Effector memory CD4-positive, alpha-beta T cell (primary cell): ENCODE measurements around the gene GZF1.

Experiments used
- DNase-seq, 3 donors: peaks; one replicate each; pipeline ENCODE4 v3.0.0-alpha.2; 2020
- H3K27ac ChIP-seq: 2 replicates; pipeline ENCODE4 v1.7.0; 2013; ENCODE audit warnings: mild to moderate bottlenecking, low read length, moderate library complexity; ENCODE audit not compliant: insufficient read depth, poor library complexity, severe bottlenecking
- H3K27me3 ChIP-seq: replicated peaks from 2 replicates; pipeline ENCODE4 v1.7.0; 2013; ENCODE audit warnings: mild to moderate bottlenecking, low read length; ENCODE audit not compliant: insufficient read depth, control insufficient read depth, poor library complexity, severe bottlenecking
- H3K36me3 ChIP-seq: 2 replicates; pipeline ENCODE4 v1.7.0; 2013; ENCODE audit warnings: mild to moderate bottlenecking, low read length, moderate library complexity; ENCODE audit not compliant: control insufficient read depth, insufficient read depth
- H3K4me1 ChIP-seq: 2 replicates; pipeline ENCODE4 v1.7.0; 2013; ENCODE audit warnings: low read length, mild to moderate bottlenecking; ENCODE audit not compliant: control insufficient read depth, insufficient read depth, poor library complexity, severe bottlenecking
- H3K4me3 ChIP-seq: 2 replicates; pipeline ENCODE4 v1.7.0; 2013; ENCODE audit warnings: low read length, low read depth, mild to moderate bottlenecking; ENCODE audit not compliant: insufficient read depth, poor library complexity, severe bottlenecking
- H3K9me3 ChIP-seq: 2 replicates; pipeline ENCODE4 v1.7.0; 2013; ENCODE audit warnings: mild to moderate bottlenecking, low read length, moderate library complexity; ENCODE audit not compliant: control insufficient read depth

The GZF1 gene

DNA sequence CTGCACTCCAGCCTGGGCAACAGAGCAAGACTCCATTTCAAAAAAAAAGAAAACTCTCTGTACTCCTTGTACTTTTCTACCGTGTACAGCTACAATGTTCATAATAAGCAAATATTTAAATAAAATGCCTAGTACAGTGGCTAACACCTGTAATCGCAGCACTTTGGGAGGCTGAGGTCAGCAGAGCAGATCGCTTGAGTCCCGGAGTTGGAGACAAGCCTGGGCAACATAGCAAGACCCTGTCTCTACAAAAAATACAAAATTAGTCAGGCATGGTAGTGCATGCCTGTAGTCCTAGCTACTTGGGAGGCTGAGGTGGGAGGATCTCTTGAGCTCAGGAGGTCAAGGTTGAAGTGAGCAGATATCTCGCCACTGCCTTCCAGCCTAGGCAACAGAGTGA lies 53.6 kb downstream of the GZF1 start:
- Histone ChIP-seq H3K4me3 (no peak overlapping the region), H3K36me3 (no peaks in the 10 kb centered on the region), H3K4me1 (peaks cover 6% of the 10 kb centered on the region), H3K9me3 (no peaks in the 10 kb centered on the region), H3K27me3 (no peaks in the 10 kb centered on the region), H3K27ac (no peak overlapping the region)
- DNase-seq: no peak

DNA sequence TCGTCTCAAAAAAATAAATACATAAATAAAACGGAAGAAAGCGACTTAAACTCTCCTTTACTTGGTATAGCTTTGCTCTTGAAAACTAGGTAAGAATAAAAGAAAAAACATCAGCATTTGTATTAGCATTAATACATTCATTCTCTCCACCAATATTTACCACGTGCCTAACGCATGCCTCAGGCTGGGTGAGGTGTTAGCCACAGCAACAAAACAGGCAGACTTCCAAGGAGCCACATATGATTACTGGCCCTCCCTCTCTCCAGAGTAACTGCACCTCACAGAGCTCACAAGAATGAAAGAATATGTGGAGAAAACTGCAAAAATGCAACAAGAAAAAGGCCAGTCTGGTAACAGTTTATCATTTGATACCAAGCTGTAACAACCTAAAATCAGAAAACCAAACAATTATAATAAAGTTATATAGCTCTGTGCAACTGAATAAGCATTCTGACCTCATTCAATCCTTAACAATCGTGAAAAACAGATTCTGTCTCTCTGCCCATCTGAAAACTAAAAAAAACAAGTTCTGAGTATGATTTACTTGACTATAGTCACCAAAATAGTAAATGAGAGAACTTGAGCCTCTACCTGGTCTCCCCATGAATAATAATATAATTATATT lies 54.1 kb downstream of the GZF1 start:
- Histone ChIP-seq H3K27me3 (no peaks in the 10 kb centered on the region), H3K9me3 (no peaks in the 10 kb centered on the region), H3K27ac (no peak overlapping the region), H3K36me3 (no peaks in the 10 kb centered on the region), H3K4me3 (no peak overlapping the region), H3K4me1 (peaks cover 6% of the 10 kb centered on the region)
- no peak for DNase-seq

- Histone ChIP-seq H3K4me1 (peaks cover 6% of the 10 kb centered on the region), H3K4me3 (no peak overlapping the region), H3K27me3 (no peaks in the 10 kb centered on the region), H3K36me3 (no peaks in the 10 kb centered on the region), H3K27ac (no peak overlapping the region), H3K9me3 (no peaks in the 10 kb centered on the region)
- DNase-seq: no peak
These were observed 55.9 kb downstream of the GZF1 start for GRCh38 chr20:23417861-23418260.

- Histone ChIP-seq H3K27me3 (no peaks in the 10 kb centered on the region), H3K4me1 (peaks cover 6% of the 10 kb centered on the region), H3K9me3 (no peaks in the 10 kb centered on the region), H3K36me3 (no peaks in the 10 kb centered on the region), H3K4me3 (peak overlapping the region; percentile 98), H3K27ac (no peak overlapping the region)
- DNase-seq: no peak
These were observed 57.6 kb downstream of the GZF1 start for GRCh38 chr20:23419657-23419994.

DNA sequence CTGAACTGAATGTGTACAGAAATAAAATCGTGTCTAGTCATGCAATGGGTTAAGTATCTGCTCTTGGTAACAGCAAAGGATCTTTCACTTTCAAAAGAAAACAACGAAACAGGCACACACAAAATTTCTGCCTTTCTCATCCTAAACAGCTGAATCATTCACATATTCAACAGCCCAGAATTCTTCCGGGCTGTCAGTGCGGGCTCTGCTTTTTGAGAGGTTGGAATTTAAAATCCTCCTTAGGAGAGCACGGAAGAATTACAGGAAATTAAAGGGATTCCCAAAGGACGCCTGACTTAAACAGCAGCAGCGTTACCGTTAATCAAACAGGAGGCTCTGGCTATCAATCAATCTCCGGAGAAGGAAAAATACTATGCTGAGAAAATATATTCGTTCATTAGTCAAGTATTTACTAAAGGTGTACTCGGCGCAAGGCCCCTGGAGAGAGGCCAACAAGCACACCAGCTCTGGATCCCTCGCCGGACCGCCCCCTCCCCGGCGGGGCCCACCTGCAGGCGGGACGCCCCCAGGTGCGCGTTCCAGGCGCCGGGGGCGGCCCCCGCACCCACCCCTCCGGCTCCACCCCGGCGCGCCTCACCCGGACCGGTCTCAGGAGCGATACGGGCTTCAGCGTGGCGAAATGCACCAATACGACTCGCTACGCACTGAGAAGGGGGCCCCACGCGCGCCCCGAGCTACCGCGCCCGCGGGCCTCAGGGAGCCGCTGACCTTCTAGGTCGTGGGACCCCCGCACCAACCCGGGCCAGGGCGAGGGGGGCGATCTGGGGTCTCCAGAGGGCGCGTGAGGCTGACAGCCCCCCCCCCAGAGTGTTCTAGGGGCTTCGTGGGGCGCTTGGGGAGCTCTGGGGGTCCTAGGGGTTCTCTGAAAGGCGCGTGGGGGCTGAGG lies 58.3 kb downstream of the GZF1 start:
- no peaks in the 10 kb centered on the region for H3K27me3 ChIP-seq
- H3K4me1 ChIP-seq: peaks cover 6% of the 10 kb centered on the region
- peak overlapping the region; percentile 98 for H3K4me3 ChIP-seq
- DNase-seq: peak; percentile 7 to 36 (median 25)
- peak overlapping the region; percentile 67 for H3K27ac ChIP-seq
- H3K9me3 ChIP-seq: no peaks in the 10 kb centered on the region
- no peaks in the 10 kb centered on the region for H3K36me3 ChIP-seq

- Histone ChIP-seq H3K36me3 (no peaks in the 10 kb centered on the region), H3K27ac (peak within 1 kb of the TSS; percentile 67), H3K4me3 (peak within 1 kb of the TSS; percentile 98), H3K27me3 (no peaks in the 10 kb centered on the region), H3K4me1 (peaks cover 6% of the 10 kb centered on the region), H3K9me3 (no peaks in the 10 kb centered on the region)
- peak; percentile 74 to 85 (median 84) for DNase-seq
These were observed 59.3 kb downstream of the GZF1 start, which contains the start of gene NAPB for GRCh38 chr20:23420943-23421931. Gene NAPB (minus strand): TSS chr20:23421488. CDS start chr20:23421402, 86 bp downstream.
